ENCODE measurements around the gene ATP2C1.

ATP2C1 gene, protein sequence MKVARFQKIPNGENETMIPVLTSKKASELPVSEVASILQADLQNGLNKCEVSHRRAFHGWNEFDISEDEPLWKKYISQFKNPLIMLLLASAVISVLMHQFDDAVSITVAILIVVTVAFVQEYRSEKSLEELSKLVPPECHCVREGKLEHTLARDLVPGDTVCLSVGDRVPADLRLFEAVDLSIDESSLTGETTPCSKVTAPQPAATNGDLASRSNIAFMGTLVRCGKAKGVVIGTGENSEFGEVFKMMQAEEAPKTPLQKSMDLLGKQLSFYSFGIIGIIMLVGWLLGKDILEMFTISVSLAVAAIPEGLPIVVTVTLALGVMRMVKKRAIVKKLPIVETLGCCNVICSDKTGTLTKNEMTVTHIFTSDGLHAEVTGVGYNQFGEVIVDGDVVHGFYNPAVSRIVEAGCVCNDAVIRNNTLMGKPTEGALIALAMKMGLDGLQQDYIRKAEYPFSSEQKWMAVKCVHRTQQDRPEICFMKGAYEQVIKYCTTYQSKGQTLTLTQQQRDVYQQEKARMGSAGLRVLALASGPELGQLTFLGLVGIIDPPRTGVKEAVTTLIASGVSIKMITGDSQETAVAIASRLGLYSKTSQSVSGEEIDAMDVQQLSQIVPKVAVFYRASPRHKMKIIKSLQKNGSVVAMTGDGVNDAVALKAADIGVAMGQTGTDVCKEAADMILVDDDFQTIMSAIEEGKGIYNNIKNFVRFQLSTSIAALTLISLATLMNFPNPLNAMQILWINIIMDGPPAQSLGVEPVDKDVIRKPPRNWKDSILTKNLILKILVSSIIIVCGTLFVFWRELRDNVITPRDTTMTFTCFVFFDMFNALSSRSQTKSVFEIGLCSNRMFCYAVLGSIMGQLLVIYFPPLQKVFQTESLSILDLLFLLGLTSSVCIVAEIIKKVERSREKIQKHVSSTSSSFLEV

DNA sequence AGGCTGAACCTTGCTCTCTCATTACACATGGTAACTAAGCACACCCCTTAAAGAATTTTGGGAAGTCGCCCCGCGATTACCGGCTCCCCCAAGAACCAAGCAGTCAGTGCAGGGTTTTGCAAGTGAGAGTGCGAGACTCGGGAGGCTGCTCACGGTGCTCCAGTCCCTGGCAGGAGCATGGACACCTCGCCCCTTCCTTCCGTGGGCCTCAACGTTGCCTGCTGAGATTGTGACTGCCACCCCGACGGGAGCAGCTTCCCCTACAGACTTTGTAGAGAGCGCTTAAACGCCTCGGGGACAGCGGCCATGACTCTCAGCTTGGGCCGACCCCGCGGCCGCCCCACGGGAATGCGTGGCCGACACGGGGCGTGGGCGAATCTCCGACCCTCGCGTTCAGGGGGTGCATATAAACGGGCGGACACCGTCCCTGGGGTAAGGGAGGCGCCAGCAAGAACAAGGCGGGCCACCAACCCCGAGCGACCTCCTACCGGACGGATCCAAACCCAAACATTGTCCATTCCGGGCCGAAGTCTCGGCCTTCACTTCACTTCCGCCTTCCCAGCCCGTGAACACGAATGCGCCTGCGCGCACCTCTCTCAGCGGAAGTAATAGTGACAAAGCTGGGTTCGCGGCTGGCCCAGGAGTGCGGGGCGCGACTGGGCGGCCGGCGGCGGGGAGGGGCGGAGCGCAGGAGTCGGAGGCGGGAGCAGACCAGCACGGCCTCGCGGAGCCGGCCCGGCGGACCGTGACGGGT is at the start of gene ATP2C1:
ATP2C1 (plus strand) TSS at position 709 of the 754 bp plus-strand sequence. CDS start 686 bp downstream, outside the sequence.
- H3K27me3 ChIP-seq (ENCODE audit: insufficient read depth, low read length), result no peaks in the 10 kb centered on the region
- H2AFZ ChIP-seq (ENCODE audit: low read length, unreplicated experiment), result peak within 1 kb of the TSS; percentile 93
- H3K36me3 ChIP-seq (ENCODE audit: insufficient read depth, low read length), result no peaks in the 10 kb centered on the region
- H3K79me2 ChIP-seq (ENCODE audit: control insufficient read depth, insufficient read depth, low read length, unreplicated experiment), result peaks cover 45% of the 10 kb centered on the region
- H3K4me1 ChIP-seq (ENCODE audit: control insufficient read depth, insufficient read depth, low read length, unreplicated experiment), result peaks cover 13% of the 10 kb centered on the region
- peak within 1 kb of the TSS; percentile 91 for H3K4me3 ChIP-seq (ENCODE audit: low read depth, low read length)
- peak within 1 kb of the TSS; percentile 81 for H3K27ac ChIP-seq (ENCODE audit: low read depth, low read length)

DNA sequence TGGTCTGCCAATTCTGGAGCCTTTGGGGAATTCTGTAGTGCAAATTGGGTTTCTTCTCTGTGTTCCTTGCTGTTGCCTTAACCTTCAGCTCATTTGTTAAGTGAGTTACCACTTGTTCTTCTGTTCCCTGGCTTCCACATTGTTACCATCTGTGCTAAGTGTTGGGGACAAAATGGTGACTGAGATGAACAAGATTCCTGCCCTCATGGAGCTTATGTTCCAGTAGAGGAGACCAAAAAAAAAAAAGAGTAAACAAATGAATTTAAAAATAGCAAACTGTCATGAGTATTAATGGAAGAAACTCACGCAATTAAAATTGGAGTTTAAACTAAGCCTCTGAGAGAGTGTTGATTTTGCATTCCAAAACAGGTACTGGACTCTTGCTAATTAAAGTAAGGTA is 49.4 kb upstream of the ATP2C1 start:
- Histone ChIP-seq H2AFZ (ENCODE audit: low read length, unreplicated experiment) (no peak overlapping the region), H3K4me3 (ENCODE audit: low read depth, low read length) (no peak overlapping the region), H3K27ac (ENCODE audit: low read depth, low read length) (no peak overlapping the region), H3K79me2 (ENCODE audit: control insufficient read depth, insufficient read depth, low read length, unreplicated experiment) (no peaks in the 10 kb centered on the region), H3K4me1 (ENCODE audit: control insufficient read depth, insufficient read depth, low read length, unreplicated experiment) (no peaks in the 10 kb centered on the region), H3K36me3 (ENCODE audit: insufficient read depth, low read length) (no peaks in the 10 kb centered on the region), H3K27me3 (ENCODE audit: insufficient read depth, low read length) (peaks cover 20% of the 10 kb centered on the region)

DNA sequence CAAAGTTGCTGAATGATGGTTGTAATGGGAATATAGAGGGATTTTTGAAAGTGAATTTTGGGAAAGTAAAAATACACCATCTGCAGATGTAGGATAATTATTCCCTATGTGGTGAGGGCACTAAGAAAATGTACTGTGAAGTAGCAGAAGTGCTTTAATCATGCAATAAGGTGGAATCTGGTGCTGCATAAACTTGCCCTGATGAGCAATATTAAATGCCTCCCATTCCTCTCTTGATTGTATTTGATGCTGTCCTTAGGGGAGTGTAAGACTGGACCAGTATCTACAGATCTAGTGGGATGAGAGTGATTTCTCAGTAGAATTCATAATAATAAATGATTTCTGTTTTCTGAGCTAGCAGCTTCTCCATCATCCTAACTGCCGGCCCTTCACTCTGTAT is 47.7 kb upstream of the ATP2C1 start:
- H3K4me3 ChIP-seq (ENCODE audit: low read depth, low read length), result no peak overlapping the region
- H3K36me3 ChIP-seq (ENCODE audit: insufficient read depth, low read length), result no peaks in the 10 kb centered on the region
- no peak overlapping the region for H3K27ac ChIP-seq (ENCODE audit: low read depth, low read length)
- no peaks in the 10 kb centered on the region for H3K4me1 ChIP-seq (ENCODE audit: control insufficient read depth, insufficient read depth, low read length, unreplicated experiment)
- peaks cover 26% of the 10 kb centered on the region for H3K27me3 ChIP-seq (ENCODE audit: insufficient read depth, low read length)
- no peak overlapping the region for H2AFZ ChIP-seq (ENCODE audit: low read length, unreplicated experiment)
- no peaks in the 10 kb centered on the region for H3K79me2 ChIP-seq (ENCODE audit: control insufficient read depth, insufficient read depth, low read length, unreplicated experiment)

DNA sequence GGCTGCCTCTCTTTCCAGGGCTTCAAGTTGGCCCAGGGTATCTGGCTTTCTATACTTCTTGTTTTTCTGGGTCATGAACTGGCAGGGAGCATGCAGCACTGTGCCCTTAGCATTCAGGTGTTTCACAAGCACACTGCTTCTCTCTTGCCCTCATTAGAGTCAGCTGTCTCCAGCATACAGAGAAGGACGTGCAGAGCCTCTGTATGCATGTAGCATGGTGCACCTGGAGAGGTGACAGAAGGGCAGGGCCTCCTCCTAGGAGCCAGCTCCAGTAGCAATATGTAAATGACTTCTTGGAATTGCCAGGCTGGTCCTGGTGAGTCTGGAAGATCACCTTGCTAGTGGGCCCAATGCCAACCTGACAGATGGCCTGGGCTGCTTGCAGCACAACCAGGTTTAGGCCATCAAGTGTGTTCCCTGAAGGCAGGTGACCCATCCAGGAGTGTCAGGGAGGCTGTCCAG is 44.8 kb upstream of the ATP2C1 start:
- Histone ChIP-seq H3K4me1 (ENCODE audit: control insufficient read depth, insufficient read depth, low read length, unreplicated experiment) (no peaks in the 10 kb centered on the region), H2AFZ (ENCODE audit: low read length, unreplicated experiment) (no peak overlapping the region), H3K4me3 (ENCODE audit: low read depth, low read length) (no peak overlapping the region), H3K36me3 (ENCODE audit: insufficient read depth, low read length) (no peaks in the 10 kb centered on the region), H3K27me3 (ENCODE audit: insufficient read depth, low read length) (peaks cover 50% of the 10 kb centered on the region), H3K79me2 (ENCODE audit: control insufficient read depth, insufficient read depth, low read length, unreplicated experiment) (no peaks in the 10 kb centered on the region), H3K27ac (ENCODE audit: low read depth, low read length) (no peak overlapping the region)

DNA sequence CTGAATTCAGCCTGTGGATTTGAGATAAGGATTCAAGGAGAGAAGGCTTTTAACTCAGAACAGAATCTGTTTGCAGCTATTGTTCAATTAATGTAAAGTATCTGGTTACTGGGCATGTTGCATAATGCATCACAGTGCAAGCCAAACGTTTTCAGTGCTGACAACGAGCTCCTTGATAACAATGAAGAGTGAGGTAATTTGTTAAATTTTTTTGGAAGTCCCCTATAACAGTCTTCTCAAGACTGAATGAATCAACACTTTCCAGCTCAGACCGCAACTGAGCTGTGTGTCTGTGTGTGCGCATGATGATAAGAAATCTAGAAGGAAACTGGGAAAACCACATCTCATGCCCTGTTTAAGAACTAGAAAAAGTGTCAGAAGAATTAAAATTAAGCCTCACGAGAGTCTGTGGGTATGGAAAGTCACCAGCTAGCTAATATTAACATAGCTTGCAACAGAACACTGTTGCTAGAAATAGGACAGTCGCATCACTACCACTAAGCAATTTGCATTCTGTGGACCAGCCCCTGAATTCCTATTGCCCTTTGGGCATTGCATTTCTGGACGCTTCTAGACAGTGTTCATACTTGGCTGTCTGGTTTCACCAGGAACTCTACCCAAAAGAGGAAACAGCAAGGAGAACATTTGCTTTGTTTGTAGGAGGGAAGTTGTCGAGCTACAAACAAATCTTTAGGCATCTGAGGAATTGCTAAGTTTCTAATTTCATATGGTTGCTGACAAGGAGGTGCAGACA is 43.7 kb upstream of the ATP2C1 start:
- H3K4me1 ChIP-seq (ENCODE audit: control insufficient read depth, insufficient read depth, low read length, unreplicated experiment), result no peaks in the 10 kb centered on the region
- no peak overlapping the region for H3K27ac ChIP-seq (ENCODE audit: low read depth, low read length)
- no peak overlapping the region for H3K4me3 ChIP-seq (ENCODE audit: low read depth, low read length)
- H3K27me3 ChIP-seq (ENCODE audit: insufficient read depth, low read length), result peaks cover 52% of the 10 kb centered on the region
- H3K36me3 ChIP-seq (ENCODE audit: insufficient read depth, low read length), result no peaks in the 10 kb centered on the region
- H3K79me2 ChIP-seq (ENCODE audit: control insufficient read depth, insufficient read depth, low read length, unreplicated experiment), result no peaks in the 10 kb centered on the region
- H2AFZ ChIP-seq (ENCODE audit: low read length, unreplicated experiment), result no peak overlapping the region

DNA sequence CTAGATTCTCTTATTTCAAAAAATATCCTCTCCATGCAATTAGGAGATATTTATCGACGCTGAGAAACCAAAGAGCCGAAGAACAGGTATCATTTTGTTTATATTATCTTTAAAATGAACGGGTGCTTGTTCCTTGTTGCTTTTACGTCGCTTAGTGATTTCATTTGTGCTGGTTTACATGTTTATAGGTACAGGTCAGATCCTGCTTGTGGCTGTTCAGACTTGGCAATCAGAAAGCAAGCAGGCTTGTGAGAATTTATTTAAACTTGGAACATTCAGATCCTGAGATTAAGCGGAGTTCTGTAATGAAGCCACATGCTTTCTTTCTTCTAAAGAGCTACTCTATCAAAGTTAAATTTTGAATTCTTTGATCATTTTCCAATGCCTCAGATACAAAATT is 43.0 kb upstream of the ATP2C1 start:
- H3K79me2 ChIP-seq (ENCODE audit: control insufficient read depth, insufficient read depth, low read length, unreplicated experiment), result no peaks in the 10 kb centered on the region
- H2AFZ ChIP-seq (ENCODE audit: low read length, unreplicated experiment), result no peak overlapping the region
- no peak overlapping the region for H3K27ac ChIP-seq (ENCODE audit: low read depth, low read length)
- no peaks in the 10 kb centered on the region for H3K4me1 ChIP-seq (ENCODE audit: control insufficient read depth, insufficient read depth, low read length, unreplicated experiment)
- peaks cover 53% of the 10 kb centered on the region for H3K27me3 ChIP-seq (ENCODE audit: insufficient read depth, low read length)
- H3K36me3 ChIP-seq (ENCODE audit: insufficient read depth, low read length), result no peaks in the 10 kb centered on the region
- H3K4me3 ChIP-seq (ENCODE audit: low read depth, low read length), result no peak overlapping the region

DNA sequence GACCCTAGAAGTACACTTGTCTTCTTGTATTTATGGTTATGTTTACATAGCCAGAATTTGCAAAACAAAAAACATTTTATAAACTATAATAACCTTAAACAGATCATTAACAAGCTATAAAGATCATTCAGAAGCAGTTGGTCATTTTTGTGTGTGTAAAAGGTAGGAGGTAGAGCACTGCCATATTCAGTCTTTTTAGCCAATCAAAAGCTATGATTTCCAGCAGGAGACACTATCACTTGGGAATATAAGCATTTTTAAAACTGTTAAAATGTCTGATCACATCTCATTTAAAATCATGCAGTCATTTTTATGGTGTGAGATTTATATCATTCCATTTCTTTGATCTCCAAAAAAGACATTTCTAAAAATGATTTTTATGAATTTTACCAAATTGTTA is 42.6 kb upstream of the ATP2C1 start:
- Histone ChIP-seq H3K27me3 (ENCODE audit: insufficient read depth, low read length) (peaks cover 49% of the 10 kb centered on the region), H3K4me3 (ENCODE audit: low read depth, low read length) (no peak overlapping the region), H3K27ac (ENCODE audit: low read depth, low read length) (no peak overlapping the region), H2AFZ (ENCODE audit: low read length, unreplicated experiment) (no peak overlapping the region), H3K36me3 (ENCODE audit: insufficient read depth, low read length) (no peaks in the 10 kb centered on the region), H3K79me2 (ENCODE audit: control insufficient read depth, insufficient read depth, low read length, unreplicated experiment) (no peaks in the 10 kb centered on the region), H3K4me1 (ENCODE audit: control insufficient read depth, insufficient read depth, low read length, unreplicated experiment) (no peaks in the 10 kb centered on the region)

DNA sequence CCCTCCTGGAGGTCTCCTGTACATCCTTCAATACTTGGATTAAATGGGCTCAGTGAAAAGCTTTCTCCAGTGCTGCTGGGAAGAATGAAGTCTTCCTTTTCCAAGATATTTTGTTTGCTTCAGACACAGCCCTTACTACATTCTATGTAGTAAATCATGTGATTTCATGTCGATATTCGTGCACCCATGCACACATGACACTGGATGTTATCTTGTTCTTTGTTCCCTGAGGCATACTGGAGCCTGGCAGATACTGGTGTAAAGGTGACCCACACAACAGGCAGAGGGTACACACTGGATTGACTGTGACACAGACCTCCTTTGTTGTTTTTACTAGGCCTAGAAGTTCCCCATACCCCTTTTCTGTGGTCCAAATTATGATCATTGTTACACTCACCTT is 40.3 kb upstream of the ATP2C1 start:
- H3K27me3 ChIP-seq (ENCODE audit: insufficient read depth, low read length), result peaks cover 56% of the 10 kb centered on the region
- H3K79me2 ChIP-seq (ENCODE audit: control insufficient read depth, insufficient read depth, low read length, unreplicated experiment), result no peaks in the 10 kb centered on the region
- H3K4me3 ChIP-seq (ENCODE audit: low read depth, low read length), result no peak overlapping the region
- no peak overlapping the region for H2AFZ ChIP-seq (ENCODE audit: low read length, unreplicated experiment)
- H3K27ac ChIP-seq (ENCODE audit: low read depth, low read length), result no peak overlapping the region
- H3K4me1 ChIP-seq (ENCODE audit: control insufficient read depth, insufficient read depth, low read length, unreplicated experiment), result no peaks in the 10 kb centered on the region
- no peaks in the 10 kb centered on the region for H3K36me3 ChIP-seq (ENCODE audit: insufficient read depth, low read length)

DNA sequence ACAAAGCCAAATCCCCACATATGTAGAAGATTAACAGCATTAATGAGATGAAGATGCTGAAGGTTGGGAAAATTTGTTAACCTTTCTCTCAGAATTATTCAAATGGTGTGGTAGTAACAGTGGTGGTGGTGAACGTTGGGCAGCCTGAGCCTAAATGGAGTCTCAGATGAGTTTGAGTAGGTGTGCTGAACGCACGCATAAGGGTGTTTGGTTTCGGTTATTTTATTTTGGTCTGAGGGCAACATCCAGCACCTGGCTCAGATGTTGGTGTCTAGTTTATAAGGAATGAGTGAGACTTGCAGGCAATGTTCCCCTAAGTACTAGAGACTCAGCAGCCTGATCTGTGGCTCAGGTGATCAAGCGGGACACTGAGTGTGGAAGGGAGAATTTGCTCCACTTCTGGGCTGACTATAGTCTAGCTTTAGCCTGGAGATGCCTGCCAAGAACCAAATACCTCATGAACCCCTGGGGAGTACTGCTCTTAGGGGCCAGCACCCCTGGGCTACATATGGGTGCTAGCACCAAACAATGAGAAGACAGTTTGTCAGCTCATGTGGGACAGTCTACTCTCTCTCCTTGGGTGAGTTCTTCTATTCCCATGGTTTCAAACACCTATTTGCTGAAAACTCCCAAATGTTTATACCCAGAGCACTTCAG is 39.5 kb upstream of the ATP2C1 start:
- Histone ChIP-seq H3K4me1 (ENCODE audit: control insufficient read depth, insufficient read depth, low read length, unreplicated experiment) (no peaks in the 10 kb centered on the region), H3K79me2 (ENCODE audit: control insufficient read depth, insufficient read depth, low read length, unreplicated experiment) (no peaks in the 10 kb centered on the region), H3K4me3 (ENCODE audit: low read depth, low read length) (no peak overlapping the region), H3K27me3 (ENCODE audit: insufficient read depth, low read length) (peaks cover 63% of the 10 kb centered on the region), H3K36me3 (ENCODE audit: insufficient read depth, low read length) (no peaks in the 10 kb centered on the region), H3K27ac (ENCODE audit: low read depth, low read length) (no peak overlapping the region), H2AFZ (ENCODE audit: low read length, unreplicated experiment) (no peak overlapping the region)

All from ACC112 (cell line).